HG02970 (cell line): ENCODE data around the gene PHF5A.

ENCODE experiments used
- ATAC-seq: cut with Tn5 transposase; IDR thresholded peaks from one replicate; pipeline ENCODE4 v1.9.1; 2021; ENCODE audit warnings: mild to moderate bottlenecking, moderate library complexity, moderate number of reproducible peaks; ENCODE audit not compliant: unreplicated experiment, low FRiP score

The PHF5A gene, protein sequence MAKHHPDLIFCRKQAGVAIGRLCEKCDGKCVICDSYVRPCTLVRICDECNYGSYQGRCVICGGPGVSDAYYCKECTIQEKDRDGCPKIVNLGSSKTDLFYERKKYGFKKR

DNA sequence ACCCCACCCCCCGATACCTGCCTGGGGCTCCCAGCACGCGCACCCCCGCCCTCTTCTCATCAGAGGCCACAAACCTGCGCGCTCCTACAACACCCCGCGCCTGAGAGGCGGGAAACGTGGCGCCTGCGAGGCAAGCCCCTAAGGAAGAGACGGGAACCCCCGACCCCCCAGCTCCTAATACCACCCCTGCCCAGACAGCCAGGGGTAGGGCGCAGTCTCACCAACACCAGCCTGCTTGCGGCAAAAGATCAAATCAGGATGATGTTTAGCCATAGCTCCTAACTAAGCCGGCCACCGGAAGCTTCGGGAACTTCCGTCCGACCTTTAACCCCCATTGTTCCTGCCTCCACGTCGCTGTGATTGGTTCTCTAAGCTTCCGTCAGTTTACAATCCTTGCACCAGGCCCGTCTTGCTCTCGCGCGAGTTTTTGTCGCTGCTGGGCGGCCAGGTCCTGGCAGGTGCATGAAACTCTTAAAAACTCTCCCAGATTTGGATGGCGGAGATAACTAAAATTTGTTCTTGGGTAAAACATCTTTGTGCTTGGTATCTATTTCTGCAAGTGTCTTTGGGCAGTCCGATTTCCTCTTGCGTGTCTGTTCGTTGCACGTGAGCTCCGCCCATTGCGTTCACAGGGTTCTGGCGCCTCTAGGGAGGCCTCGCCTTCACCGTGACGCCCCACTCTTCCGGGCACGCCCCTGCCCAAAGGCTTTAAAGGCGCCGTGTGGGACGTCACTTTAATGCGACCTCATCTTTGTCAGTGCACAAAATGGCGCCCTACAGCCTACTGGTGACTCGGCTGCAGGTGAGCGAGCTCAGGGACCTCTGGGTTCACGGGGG lies at the start of gene PHF5A, which contains the start of gene ACO2:
PHF5A (minus strand) TSS at position 312 of the 837 bp plus-strand sequence; CDS start at position 273, 39 bp downstream.
ACO2 (plus strand) TSS at position 737 of the 837 bp plus-strand sequence; CDS start at position 767, 30 bp downstream.
- peak; percentile 90 for ATAC-seq

DNA sequence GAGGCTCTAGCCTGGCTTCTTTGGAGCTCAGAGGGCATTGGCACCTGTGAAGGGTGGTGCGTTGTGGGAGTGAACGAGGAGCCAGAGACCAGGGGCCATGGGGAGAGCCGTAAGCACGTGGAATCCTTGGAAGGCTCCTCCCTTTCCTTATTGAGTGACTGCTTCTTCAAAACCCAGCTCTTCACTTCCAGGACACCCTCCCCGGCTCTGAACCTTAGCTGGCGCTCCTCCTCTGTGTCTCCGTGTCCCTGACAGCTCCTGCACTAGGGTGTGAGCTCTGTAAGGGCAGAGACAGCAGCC lies 49.5 kb upstream of the PHF5A start:
- ATAC-seq: no peak

DNA sequence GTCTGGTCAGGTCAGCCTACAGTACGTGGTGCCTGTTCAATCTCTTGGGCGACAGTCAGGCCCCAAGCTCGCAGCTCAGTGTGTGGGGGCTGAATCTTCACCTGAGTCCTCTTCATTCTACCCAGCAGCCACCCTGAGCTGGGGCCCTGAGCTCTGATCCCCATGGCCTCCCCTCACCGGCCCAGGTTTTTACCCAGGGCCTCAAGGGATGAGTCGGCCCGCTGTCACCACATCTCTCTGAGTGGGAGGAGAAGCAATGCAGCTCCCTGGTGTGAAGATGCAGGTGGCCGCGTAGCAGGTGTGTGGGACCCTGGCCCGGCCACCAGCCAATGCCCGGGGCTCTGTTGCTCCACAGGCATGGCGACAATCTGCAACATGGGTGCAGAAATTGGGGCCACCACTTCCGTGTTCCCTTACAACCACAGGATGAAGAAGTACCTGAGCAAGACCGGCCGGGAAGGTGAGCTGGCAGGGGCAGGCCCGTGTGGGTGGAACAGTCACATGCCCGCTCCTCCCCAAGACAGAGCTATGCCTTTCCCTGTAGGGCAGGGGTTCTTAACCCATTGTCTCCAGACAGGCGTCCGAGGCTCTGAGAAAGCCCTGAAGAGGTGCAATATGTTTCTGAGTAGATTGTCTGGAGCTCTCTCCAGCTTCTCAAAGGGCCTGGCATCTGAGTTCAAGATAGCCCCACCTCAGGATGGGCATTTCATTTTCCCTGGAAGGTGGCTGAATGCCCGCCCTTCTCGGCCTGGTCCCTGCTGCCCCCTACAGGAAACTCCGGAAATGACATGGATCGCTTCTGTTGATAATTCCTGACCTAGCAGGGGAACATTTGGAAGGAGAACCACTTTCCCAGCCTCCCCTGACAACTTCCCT lies 48.9 kb upstream of the PHF5A start:
- no peak for ATAC-seq

DNA sequence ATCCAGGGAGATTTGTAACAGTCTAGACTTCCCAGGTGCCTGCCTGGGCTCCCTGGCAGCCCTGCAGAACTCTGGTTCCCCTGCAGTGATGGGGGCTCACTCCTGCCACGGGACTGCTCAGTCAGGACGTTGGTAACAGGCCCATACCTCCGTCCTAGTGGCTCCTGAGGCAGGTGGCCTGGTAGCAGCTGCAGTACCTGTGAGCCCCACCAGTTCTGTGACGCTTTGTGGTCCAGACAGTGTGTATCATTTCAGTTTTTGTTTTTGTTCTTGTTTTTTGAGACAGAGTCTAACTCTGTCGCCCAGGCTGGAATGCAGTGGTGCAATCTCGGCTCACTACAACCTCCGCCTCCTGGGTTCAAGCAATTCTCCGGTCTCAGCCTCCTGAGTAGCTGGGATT lies 48.0 kb upstream of the PHF5A start:
- no peak for ATAC-seq

DNA sequence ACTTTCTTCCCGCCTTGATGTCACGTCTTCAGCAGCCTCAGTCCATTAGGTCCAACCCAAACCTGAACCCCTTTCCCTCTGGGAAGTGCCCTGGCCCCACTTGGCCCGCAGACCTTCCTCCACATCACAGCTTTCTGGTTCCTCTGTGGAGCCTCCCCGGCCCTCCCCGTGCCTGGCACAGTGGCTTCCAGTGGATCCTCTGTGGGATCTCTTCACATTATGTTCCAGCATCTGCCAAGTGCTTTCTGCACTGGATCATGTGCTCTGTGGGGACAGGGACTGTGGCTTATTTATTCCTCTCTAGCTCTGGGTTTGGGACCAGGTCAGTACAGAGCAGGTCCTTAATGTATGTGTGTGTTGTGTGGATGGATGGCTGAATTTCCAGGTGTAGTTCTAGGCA lies 44.9 kb upstream of the PHF5A start:
- ATAC-seq: no peak

DNA sequence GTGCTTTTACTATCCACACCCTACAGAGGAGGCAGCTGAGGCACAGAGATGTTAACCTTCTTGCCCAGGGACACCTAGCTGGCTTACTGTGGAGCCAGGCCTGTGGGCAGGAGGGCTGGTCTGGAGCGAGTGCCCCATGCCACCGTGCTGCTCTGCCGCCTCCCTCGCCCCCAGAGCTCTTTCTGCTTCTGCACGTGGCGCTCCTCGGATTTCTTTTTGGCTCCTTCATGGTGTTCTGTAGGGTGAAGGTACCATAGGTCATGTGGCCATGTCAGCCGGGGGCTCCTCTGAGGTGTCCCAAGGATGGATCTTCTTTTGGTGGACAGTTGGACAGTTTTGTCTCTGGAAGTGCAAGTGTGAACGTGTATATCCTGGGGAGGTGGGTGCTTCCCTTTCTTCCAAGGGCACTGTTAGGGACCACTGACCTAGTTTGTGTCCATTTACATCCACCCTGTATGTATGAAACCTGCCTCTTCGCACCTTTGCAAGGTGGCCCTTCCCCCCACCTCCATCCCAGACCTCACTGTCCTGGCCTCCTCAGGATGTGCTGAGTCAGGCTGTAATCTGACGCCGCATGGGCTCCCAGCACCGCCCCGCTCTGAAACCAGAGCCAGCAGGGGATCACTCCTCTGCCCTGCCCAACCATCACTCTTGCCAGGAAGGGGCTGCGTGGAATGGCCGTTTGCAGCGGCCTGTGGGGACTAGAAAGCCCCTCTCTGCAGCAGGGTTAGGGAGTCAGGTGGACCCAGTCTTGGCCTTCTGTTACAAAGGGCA lies 44.1 kb upstream of the PHF5A start:
- ATAC-seq: no peak

DNA sequence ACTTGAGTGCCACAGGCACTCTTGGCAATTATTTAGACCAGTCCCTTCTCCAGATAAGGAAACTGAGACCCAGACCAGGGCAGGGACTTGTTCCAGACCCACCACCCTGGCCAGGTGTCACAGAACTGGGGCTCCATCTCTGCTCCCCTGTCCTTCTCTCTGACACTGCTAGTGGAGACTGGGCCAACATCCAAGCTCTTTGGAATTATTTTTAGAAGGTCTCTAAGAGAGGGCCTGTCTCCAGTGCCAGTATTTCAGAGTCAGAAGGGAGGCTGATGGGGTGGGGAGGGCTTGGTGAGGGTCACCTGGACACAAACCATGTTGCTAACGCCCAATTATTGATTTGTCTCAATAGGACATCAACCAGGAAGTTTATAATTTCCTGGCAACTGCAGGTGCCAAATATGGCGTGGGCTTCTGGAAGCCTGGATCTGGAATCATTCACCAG lies 43.1 kb upstream of the PHF5A start:
- no peak for ATAC-seq

DNA sequence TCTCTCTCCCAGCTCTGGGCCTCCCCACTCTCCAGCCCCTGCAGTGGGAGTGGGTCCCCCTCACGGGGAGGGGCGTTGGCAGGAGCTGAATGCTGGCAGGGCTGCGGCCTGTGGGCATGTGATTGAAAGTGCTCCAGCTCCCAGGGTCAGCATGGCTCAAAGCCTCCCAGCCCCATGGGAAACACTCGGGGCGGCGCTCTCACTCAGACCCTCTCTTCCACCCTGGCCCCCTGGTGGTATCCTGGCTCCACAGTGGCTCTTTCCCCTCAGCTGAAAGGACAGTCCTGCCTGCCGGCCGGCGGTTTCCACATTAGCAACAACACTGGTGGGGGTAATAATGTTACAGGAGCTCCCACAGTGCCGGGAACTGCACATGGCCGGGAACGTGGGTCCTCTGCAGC lies 40.3 kb upstream of the PHF5A start:
- ATAC-seq: no peak

DNA sequence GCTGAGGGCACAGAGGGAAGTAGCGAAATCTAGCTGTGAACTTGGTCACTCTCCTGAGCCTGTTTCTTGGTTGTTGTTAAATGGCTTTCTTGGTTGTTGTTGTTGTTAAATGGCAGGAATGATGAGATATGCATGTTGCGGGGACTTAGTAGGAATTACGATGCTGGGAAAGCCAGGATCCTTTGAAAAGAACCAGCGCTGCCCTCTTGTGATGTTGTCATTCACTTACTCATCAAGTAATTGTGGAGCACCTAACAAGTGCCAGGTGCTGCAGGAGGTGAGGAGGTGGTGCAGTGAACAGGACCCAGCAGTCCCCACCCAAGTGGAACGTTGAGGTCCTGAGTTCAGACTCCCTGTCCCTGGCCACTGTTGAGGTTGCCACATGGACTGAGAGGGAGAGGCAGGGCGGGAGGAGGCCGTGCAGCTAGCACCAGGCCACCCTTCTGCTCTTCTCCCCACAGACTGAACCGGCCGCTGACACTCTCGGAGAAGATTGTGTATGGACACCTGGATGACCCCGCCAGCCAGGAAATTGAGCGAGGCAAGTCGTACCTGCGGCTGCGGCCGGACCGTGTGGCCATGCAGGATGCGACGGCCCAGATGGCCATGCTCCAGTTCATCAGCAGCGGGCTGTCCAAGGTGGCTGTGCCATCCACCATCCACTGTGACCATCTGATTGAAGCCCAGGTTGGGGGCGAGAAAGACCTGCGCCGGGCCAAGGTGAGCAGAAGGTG lies 39.0 kb upstream of the PHF5A start:
- ATAC-seq: no peak

DNA sequence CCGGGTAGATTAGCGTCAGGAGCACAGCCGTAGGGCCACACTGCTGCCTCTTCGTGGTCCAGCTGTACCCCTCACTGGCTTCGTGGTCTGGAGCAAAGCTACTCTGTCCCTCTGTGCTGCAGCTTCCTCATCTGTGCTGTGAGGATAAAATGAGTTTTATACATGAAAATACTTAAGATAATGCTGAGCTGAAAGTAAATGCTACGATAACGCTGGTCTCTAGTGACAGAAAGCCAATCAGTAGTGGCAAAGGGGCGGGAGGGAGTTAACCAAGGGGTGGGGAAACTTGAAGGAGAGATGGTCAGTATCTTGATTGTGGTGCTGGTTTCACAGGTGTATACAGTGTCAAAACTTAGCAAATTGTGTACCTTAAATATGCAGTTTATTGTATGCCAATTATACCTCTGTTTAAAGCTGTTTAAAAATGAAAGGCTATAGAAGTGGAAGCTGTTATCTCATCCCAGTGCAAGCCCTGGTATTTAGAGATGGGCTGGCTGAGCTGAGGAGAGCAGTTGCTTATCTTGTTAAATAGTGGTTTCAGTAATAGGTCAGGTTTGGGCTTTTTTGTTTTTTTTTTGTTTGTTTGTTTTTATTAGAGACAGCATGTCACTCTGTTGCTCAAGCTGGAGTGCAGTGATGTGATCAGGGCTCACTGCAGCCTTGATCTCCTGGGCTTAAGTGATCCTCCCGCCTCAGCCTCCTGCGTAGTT lies 37.2 kb upstream of the PHF5A start:
- no peak for ATAC-seq

DNA sequence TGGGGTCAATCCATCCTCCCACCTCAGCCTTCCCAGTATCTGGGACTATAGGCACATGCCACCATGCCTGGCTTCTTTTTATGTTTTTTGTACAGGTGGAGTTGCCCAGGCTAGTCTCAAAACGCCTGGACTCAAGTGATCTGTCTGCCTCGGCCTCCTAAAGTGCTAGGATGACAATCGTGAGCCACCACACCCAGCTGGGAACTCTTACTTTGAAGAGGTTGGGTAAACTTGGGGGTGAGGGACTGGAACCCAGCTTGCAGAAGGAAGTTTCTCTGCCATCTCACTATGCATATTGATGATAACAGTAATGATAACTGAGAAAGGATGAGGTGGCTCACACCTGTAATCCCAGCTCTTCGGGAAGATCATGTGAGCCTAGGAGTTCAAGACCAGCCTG lies 36.3 kb upstream of the PHF5A start:
- no peak for ATAC-seq

DNA sequence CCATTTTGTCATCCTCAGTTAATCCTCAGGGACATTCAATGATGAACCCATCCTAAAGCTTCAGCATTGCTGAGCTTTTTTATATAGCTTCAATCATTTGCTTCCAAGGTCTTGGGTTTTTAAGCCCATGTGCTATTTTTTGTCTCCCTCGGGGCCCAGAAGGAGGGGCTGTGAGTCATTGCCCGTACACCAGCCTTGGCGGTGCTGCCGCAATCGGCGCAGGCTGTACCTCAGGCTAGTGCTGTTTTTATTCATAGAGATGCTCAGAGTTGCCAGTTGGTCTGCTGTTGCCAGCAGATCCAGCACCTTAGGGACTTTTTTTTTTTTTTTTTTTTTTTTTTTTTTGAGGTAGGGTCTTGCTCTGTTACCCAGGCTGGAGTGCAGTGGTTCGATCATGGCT lies 35.9 kb upstream of the PHF5A start:
- ATAC-seq: no peak

DNA sequence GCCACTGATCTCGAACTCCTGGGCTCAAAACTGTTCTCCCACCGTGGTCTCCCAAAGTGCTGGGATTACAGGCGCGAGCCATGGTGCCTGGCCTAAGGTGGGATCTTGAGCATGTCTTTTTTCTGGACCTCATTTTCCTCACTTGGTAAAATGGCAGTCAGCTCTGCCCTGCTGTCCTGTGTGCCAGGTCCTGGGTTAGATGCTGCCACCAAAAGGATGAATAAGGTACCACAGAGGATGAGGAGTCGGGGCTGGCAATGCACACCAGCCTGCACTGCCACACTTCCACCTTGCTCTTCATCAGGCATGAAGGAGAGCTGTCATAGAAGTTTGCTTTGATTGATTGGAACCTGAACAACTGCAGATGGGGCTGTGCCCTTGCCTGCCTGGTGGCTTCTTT lies 32.7 kb upstream of the PHF5A start:
- ATAC-seq: no peak

DNA sequence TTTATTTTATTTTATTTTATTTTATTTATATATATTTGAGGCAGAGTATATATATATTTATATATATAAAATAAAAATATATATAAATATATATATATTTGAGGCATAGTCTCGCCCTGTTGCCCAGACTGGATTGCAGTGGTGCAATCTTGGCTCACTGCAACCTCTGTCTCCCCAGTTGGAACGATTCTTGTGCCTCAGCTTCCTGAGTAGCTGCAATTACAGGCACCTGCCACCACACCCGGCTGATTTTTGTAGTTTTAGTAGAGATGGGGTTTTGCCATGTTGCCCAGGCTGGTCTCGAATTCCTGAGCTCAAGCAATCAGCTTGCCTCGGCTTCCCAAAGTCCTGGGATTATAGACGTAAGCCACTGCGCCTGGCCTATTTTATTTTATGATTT lies 31.8 kb upstream of the PHF5A start:
- ATAC-seq: no peak

DNA sequence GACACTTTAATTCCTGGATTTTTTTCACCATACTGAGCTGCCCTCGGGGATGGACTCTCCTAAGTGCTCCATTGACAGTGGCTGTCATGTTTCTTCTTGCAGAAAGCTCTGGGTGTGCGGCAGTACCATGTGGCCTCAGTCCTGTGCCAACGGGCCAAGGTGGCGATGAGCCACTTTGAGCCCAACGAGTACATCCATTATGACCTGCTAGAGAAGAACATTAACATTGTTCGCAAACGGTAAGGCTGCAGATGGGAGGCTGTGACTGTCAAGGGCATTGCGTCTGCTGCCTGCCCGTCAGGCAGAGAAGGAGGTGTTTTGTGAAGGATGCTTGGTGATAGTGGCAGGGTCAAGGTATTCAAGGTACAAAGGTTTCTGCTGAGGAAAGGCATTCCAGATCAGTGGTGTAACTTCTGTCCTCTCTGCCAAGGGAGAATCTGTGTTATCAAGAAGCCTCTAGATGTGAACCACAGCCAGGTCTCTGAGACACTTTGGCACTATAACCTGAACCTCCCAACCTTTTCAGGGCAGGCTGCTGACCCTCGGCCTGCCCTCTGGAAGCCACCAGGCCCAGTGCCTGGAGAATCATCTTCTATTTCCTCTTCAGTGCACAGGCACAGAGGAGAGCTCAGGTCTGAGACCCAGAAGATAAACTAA lies 31.3 kb upstream of the PHF5A start:
- no peak for ATAC-seq

DNA sequence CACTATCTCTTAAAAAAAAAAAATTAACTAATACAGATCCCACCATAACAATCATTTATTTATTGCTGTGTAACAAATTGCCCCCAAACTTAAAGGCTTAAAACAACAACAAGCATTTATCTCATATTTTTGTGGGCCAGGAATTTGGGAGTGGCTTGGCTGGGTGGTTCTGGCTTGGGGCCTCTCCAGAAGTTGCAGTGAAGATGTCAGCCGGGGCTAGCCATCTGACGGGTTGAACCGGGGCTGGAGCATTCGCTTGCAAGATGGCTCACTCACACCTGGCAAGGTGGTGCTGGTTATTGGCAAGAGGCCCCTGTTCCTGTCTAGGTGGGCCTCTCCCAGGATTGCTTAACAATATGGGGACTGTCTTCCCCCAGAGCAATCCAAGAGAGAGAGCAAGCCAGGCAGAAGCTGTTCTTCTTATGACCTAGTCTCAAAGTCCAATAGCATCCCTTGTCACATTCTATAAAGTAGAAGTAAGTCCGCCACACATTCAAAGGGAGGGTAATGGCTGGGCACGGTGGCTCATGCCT lies 29.9 kb upstream of the PHF5A start:
- ATAC-seq: no peak

DNA sequence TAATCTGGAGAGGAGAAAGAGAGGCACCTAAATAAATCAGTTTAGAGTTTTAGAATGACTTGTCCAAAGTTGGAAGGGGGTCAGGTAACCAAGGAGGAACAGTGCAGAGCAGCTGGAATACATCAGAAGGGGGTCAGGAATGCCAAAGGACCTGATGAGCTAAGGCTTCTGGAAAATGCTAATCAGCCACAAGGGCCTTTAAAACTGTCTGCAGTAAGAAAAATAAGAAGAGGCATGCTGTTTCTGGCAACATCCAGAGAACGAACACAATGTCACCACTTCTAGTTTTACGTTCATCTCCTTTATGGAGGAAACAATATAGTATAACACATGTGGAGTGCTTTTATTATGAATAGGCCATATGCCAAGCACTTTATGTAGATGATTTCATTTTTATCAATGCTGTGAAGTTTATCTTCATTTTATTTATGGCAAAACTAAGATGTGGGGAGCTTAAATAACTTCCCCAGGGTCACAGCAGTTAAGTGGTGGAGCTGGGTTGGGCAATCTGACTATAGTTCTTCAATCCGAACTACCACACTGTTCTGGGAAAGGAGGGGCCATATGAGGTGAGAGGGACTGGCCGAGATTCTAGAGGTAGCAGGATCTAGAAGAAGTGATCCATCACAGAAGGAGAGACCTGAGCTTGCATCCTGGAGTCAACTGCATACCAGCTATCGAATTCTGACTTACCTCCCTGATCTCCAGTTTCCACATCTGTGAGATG lies 23.0 kb upstream of the PHF5A start:
- ATAC-seq: no peak
